Adrenal gland (tissue), 12 donors: ENCODE measurements around the gene SUSD6. TPM values are rescaled to one million over a fixed set of nuclear protein-coding genes. Genes with fewer than 3 reads are reported as not detected.

Experiments used
- DNase-seq, 7 donors: peaks; one replicate each; pipeline ENCODE4 v3.0.0-alpha.2; 2019 to 2020
- H3K27ac ChIP-seq, 5 donors: fragments of 200-600 bp; sonication (generic) in 4 of 5; 1 replicate in 3 of 5; 2 replicates in 2 of 5; pipeline versions ENCODE4 v1.5.1 to v1.8.0; 2016 to 2020; ENCODE audit warnings: mild to moderate bottlenecking in 1 of 5
- H3K27me3 ChIP-seq: fragments of 200-600 bp; 2 replicates; pipeline ENCODE4 v1.8.0; 2021
- H3K36me3 ChIP-seq, 2 donors: fragments of 200-600 bp; replicated peaks in 1 of 2; 1 replicate in 1 of 2; 2 replicates in 1 of 2; pipeline versions ENCODE4 v1.5.1 to v1.8.0; 2018 to 2022
- H3K4me1 ChIP-seq, 2 donors: fragments of 200-600 bp; replicated peaks in 1 of 2; 1 replicate in 1 of 2; 2 replicates in 1 of 2; pipeline versions ENCODE4 v1.5.1 to v1.8.0; 2018 to 2021
- H3K4me3 ChIP-seq, 4 donors: fragments of 200-600 bp; sonication (generic) in 3 of 4; one replicate each; pipeline ENCODE4 v1.5.1; 2016 to 2018
- H3K9me3 ChIP-seq, 3 donors: fragments of 200-600 bp; sonication (generic) in 1 of 3; replicated peaks in 1 of 3; 1 replicate in 2 of 3; 2 replicates in 1 of 3; pipeline versions ENCODE4 v1.5.1 to v1.8.0; 2016 to 2021
- CTCF ChIP-seq, 6 experiments: fragments of 450-650 bp in 4 of 6; fragments of 200-600 bp in 2 of 6; sonication (generic) in 1 of 6; IDR thresholded peaks; 1 replicate in 5 of 6; 2 replicates in 1 of 6; pipeline versions ENCODE4 v1.5.1 to v1.8.0; 2016 to 2021; ENCODE audit warnings: antibody characterized with exemption in 6 of 6, mild to moderate bottlenecking in 2 of 6, moderate library complexity in 1 of 6
- POLR2A ChIP-seq, 2 donors: fragments of 450-650 bp; IDR thresholded peaks; one replicate each; pipeline ENCODE4 v1.6.1; 2017; ENCODE audit warnings: antibody characterized with exemption in 2 of 2, mild to moderate bottlenecking in 2 of 2, moderate library complexity in 1 of 2
- WGBS, 4 donors: extraction: QIAGEN DNeasy Blood & Tissue Kit in 2 of 4; methylation state at CpG; one replicate each; pipeline versions ENCODE4 v1.1.5 to v1.1.7; 2013 to 2017; 5-methylcytosine and 5-hydroxymethylcytosine counted together
- intact Hi-C, 2 donors: fragments of 100-400 bp; cut with DNase I; formaldehyde crosslinking; loops; one replicate each; pipeline versions ENCODE4 v1.14.1 to v1.15.0; 2022 to 2023
- polyA plus RNA-seq, 3 donors: library from polyadenylated mRNA; stranded (reverse); fragments of 200-250 nt in 2 of 3; fragments of 350-450 nt in 1 of 3; fragmentation: Illumina TruSeq in 1 of 3; extraction: RNeasy Lipid Tissue Mini Kit (QIAGEN cat#74804) in 1 of 3; gene quantifications; one replicate each; pipeline ENCODE4 v1.2.3, GENCODE V29; 2013 to 2014
- total RNA-seq, 9 donors: library from RNA; depleted of rRNA in 4 of 9; stranded (reverse); fragments of >200 nt in 4 of 9; fragments of 120-200 nt in 1 of 9; fragmentation: NEBNext Ultra II Directional in 1 of 9; extraction: Animal tissue kit (Norgen Biotek cat#: 25700) in 1 of 9; gene quantifications; one replicate each; pipeline versions ENCODE4 v1.1.0 to v1.2.4, GENCODE V29; 2013 to 2023
- donor health status: healthy with polysubstance abuse.
- donor health status: Bipolar disorder and iron deficiency.
- donor health status: DM: yes; HTN: yes; CAD: no.
- donor health status: DM: no; HTN: no; CAD: no.
- donor health status: DM: no; HTN: no; CAD: no.
- donor health status: DM: yes; HTN: yes; CAD: no.

The SUSD6 gene
- total and polyA plus RNA-seq, 12 donors, result 7.8 to 75.5 (median 41.0) TPM

GRCh38 chr14:69699748-69700303 lies 88.4 kb downstream of the SUSD6 start:
- peaks cover 43 to 88% of the 10 kb centered on the region in 2 donors for H3K4me1 ChIP-seq
- WGBS, 4 donors, result 77 to 84% (median 81%) methylated on average over 6 of the region's 6 CpGs

GRCh38 chr14:69700575-69700974 lies 89.2 kb downstream of the SUSD6 start:
- Histone ChIP-seq H3K4me1 (peaks cover 36 to 84% of the 10 kb centered on the region in 2 donors), H3K27ac (no peak overlapping the region), H3K4me3 (no peak overlapping the region), H3K9me3 (no peaks in the 10 kb centered on the region), H3K36me3 (peaks cover 0 to 15% of the 10 kb centered on the region in 2 donors), H3K27me3 (no peaks in the 10 kb centered on the region)
- WGBS, 4 donors, result 65 to 81% (median 72%) methylated on average over 2 of the region's 2 CpGs
- intact Hi-C loops, result no loop called here
- TF ChIP-seq CTCF (IDR thresholded peaks at IDR 0.05), result no peak
- no peak for TF ChIP-seq POLR2A (IDR thresholded peaks at IDR 0.05)
- DNase-seq, result no peak

More at GRCh38 chr14:69699748-69700303, 88.4 kb downstream of the SUSD6 start:
- H3K27ac ChIP-seq, result no peak overlapping the region
- intact Hi-C loops, result no loop called here
- H3K9me3 ChIP-seq, result no peaks in the 10 kb centered on the region
- H3K4me3 ChIP-seq, result no peak overlapping the region
- H3K36me3 ChIP-seq, result peaks cover 0 to 8% of the 10 kb centered on the region in 2 donors
- no peak for TF ChIP-seq POLR2A (IDR thresholded peaks at IDR 0.05)
- no peak for TF ChIP-seq CTCF (IDR thresholded peaks at IDR 0.05)
- H3K27me3 ChIP-seq, result no peaks in the 10 kb centered on the region
- peak in 1 of 7 donors; percentile 42 for DNase-seq

GRCh38 chr14:69701291-69701690 lies 89.9 kb downstream of the SUSD6 start:
- WGBS, 4 donors, result 78 to 88% (median 84%) methylated on average over 3 to 4 of the region's 4 CpGs
- DNase-seq, result peak in 2 of 7 donors; percentile 13 to 35
- peaks cover 28 to 84% of the 10 kb centered on the region in 2 donors for H3K4me1 ChIP-seq
- TF ChIP-seq CTCF (IDR thresholded peaks at IDR 0.05) (no peak), POLR2A (IDR thresholded peaks at IDR 0.05) (no peak)
- intact Hi-C loops, result no loop called here
- H3K27ac ChIP-seq, result peak overlapping the region in 3 of 5 donors; percentile 26 to 81 (median 55)
- H3K36me3 ChIP-seq, result peaks cover 0 to 18% of the 10 kb centered on the region in 2 donors
- H3K4me3 ChIP-seq, result no peak overlapping the region
- H3K9me3 ChIP-seq, result no peaks in the 10 kb centered on the region
- no peaks in the 10 kb centered on the region for H3K27me3 ChIP-seq

- WGBS, 4 donors, result 4 to 19% (median 7%) methylated on average over 3 of the region's 3 CpGs
- H3K36me3 ChIP-seq, result peaks cover 0 to 23% of the 10 kb centered on the region in 2 donors
- H3K9me3 ChIP-seq, result no peaks in the 10 kb centered on the region
- H3K27ac ChIP-seq, result peak overlapping the region in 3 of 5 donors; percentile 26 to 81 (median 55)
- H3K4me3 ChIP-seq, result no peak overlapping the region
- peaks cover 23 to 79% of the 10 kb centered on the region in 2 donors for H3K4me1 ChIP-seq
- intact Hi-C loops, result no loop called here
- TF ChIP-seq POLR2A (IDR thresholded peaks at IDR 0.05), result no peak
- no peak for TF ChIP-seq CTCF (IDR thresholded peaks at IDR 0.05)
- DNase-seq, result peak in 2 of 7 donors; percentile 16 to 54
- no peaks in the 10 kb centered on the region for H3K27me3 ChIP-seq
Observed at GRCh38 chr14:69701857-69702256, 90.5 kb downstream of the SUSD6 start.
